A172 (cell line): Measurements from ENCODE around the gene CRYBB3. TPM values are rescaled to one million over a fixed set of nuclear protein-coding genes. Genes with fewer than 3 reads are reported as not detected.
"Not testable (repeated sequence)": the region's sequence is repeated elsewhere in the genome, so short reads cannot be mapped to it uniquely, and the experiment has no call there.

Experiments used
- DNase-seq: peaks from one replicate; pipeline ENCODE4 v3.0.0-alpha.2; 2015; ENCODE audit warnings: low spot score
- total RNA-seq: library from RNA; depleted of rRNA; stranded (reverse); fragments of >200 nt; shearing (Covaris generic); gene quantifications from 2 replicates; pipeline ENCODE4 v1.2.3, GENCODE V29; 2014

CRYBB3 gene
- total RNA-seq, 1 experiment from 2014 or later: not detected

DNA sequence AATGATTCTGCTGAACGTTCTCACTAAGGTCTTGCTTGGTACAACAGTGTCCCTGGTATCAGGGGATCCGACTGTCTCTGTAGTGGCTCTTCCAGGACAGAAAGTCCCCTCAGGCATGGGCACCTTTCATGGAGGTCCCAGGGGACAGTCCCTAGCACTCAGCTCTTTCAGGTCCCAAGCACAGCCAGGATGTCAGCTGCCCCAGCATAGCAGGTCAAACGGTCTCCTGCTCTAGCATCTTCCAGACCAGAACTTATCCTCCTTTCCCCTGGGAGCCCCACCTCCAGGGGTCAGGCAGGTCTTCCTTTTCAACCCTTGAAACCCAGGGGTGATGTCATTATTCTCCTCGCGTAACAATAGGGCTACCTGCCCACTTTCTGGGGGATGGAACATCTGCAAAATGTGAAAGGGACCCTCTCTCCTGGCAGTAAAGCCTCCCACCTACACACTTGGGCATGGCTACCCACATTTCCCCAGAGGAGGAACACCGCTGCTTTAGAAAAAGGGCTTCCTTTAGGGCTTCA, 24.7 kb upstream of the CRYBB3 start:
- DNase-seq: no peak

- no peak for DNase-seq
These were observed 23.5 kb upstream of the CRYBB3 start for GRCh38 chr22:25176175-25176574.

GRCh38 chr22:25176799-25177198, 22.9 kb upstream of the CRYBB3 start:
- no peak for DNase-seq

DNA sequence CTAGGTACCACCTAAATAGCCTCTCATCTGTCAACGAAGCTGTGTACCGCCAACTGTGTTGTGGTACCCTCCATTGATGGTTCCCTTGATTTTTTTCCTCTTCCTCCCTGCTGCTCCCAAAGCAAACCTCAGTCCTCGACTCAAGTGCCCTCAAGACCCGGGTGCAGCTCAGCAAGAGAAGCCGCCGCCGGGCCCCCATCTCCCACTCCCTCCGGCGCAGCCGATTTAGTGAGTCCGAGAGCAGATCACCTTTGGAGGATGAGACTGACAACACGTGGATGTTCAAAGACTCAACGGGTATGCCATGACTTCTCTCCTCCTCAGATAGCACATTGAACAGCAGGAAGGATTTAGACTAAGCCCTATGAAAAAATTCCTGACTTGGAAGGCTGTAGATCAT, 22.4 kb upstream of the CRYBB3 start:
- DNase-seq: no peak

DNA sequence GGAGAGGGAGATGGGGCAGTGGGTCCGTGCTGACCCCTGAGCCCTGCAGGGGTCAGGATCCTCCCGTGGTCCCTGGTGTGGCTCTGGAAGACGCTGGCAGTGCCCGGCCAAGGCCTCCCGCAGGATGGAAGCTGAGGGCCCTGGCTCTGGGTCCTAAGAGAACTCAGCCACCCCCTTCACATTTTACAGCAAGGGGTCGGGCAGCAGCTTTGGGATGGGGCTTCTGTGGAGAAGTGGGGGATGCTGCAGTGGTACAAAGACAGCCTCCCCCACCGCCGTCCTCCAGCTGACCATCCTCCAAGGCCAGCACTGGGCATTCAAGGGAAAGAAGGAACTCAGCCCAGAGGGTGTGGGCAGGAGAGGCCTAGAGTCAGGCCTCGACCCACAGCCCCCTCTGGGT, 21.8 kb upstream of the CRYBB3 start:
- no peak for DNase-seq

DNA sequence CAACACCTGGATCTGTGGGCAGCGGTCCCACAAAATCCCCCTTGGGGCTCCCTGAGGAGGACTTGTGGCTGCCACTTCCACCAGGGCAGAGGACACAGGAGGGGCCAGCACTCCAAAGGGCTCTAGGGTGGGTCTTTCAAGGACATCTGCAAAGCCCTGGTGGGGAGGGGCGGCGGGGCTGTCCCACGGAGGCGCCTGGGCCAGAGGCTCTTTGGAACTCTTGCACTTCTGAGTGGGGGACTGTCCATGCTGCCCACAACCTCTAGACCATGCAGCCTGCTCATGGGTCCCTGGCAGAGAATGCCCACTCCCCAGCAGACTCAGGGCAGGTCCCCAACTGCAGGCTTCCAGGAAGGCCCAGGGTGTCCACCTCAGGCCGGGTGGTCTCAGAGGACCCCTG, 21.3 kb upstream of the CRYBB3 start:
- DNase-seq: not testable (repeated sequence)

- DNase-seq: not testable (repeated sequence)
These were observed 20.6 kb upstream of the CRYBB3 start for GRCh38 chr22:25178869-25179631.

GRCh38 chr22:25182131-25183110, 17.2 kb upstream of the CRYBB3 start:
- DNase-seq: no peak

- no peak for DNase-seq
These were observed 15.6 kb upstream of the CRYBB3 start for GRCh38 chr22:25183949-25184619.

GRCh38 chr22:25186140-25186539, 13.5 kb upstream of the CRYBB3 start:
- no peak for DNase-seq

- no peak for DNase-seq
These were observed 12.2 kb upstream of the CRYBB3 start for GRCh38 chr22:25187469-25187868.

DNA sequence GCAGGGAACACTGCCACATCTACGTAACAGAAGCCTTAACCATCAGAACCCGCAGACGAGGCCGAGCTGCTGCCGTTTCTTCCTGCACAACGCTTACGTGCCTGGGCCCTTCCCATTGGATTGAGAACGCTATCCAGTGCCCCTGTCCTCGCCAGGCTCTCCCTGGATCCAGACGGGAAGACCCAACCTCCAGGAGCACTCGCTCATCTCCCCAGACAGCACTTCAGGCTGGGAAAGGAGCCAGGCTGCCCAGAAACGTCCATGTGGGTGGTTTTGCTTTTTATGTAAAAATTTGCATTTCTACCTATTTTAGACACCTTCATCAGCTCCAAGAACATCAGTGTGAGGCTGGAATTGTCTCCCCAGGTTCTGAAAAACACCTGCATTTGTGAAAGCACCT, 7.3 kb upstream of the CRYBB3 start:
- no peak for DNase-seq

DNA sequence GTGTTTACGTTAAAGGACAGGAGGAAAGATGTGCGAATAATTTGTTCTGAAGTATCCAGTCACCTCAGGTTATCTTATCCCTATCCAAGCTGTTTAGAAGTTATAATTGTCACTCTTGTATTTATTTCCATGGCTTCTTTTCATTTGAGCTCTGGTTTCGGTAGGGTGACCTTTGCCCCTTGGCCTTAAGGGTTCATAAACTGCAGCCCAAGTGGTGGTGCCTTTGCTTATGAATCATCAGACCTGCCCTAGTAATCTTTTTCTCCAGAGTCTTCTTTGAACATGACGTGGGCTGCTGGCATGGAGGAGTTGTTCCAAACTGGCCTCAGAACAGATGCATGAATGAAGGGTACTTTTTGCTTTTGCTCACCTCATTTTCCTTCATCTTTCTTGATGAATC, 6.5 kb upstream of the CRYBB3 start:
- DNase-seq: no peak

DNA sequence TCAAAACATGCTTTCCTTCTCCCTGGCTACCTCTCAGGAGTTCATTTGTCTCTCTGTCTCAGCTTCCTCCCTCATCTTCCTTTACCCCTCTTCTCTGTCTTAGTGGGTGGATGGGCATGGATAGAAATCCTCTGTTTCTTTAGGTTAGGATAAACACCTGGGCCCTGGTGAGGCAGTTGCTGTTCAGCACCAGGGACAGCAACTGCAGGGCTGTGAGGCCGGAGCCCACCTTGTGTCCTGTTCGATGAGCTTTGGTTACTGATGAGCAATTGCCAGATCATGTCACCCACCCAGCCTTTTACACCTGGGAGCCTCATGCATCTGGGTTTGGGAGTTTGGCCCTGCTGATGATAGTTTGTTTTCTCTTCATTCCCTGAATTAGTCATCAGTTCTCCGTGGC, 6.1 kb upstream of the CRYBB3 start:
- DNase-seq: no peak

GRCh38 chr22:25196326-25196725, 3.3 kb upstream of the CRYBB3 start:
- no peak for DNase-seq

- DNase-seq: no peak
These were observed 2.3 kb upstream of the CRYBB3 start for GRCh38 chr22:25197340-25197739.

DNA sequence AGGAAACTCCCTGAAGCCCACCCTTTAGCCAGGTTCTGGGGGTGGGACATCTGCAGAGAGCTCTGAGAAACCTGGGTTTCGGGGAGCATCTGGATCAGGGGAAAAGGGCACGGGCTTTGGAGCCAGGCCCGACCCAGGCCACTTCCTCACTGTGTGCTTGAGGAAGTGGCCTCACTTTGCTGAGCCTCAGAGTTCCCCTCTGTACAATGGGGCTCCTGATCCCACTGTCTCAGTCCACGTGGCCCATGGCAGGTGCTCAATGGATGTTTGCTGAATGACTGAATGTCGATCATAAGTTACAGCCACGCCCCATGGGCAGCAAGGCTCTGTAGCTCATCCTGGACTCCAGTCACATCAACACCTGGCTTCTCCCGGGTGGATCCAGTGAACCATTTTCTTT, 1.3 kb downstream of the CRYBB3 start:
- no peak for DNase-seq

GRCh38 chr22:25201557-25202273, 2.1 kb downstream of the CRYBB3 start:
- no peak for DNase-seq

DNA sequence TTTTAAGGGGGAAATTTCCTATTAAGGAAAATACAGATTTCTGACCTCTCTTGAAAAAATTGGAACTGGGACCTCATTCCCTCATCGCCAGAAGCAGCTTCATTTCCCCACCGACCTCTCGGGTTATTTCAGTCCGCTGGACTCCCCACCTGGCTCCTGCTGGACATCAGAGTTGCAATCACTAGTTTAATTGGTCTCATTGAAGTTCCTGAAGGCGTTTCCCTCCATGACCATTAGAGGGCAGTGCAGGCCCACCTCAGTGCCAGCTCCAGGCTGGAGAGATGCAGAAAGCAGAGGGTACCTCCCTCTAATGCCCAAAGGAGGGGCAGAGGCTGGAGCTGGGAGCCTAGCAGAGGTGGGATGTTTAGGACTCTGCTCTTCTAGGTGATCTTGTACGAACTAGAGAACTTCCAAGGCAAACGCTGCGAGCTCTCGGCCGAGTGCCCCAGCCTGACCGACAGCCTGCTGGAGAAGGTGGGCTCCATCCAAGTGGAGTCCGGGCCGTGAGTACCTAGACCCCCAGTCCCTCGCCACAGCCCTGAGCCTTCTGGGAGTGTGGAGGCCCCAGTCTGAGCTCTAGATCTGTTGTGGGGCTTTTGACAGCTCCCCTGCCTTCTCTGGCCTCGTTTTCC, 2.7 kb downstream of the CRYBB3 start:
- peak; percentile 38 for DNase-seq

DNA sequence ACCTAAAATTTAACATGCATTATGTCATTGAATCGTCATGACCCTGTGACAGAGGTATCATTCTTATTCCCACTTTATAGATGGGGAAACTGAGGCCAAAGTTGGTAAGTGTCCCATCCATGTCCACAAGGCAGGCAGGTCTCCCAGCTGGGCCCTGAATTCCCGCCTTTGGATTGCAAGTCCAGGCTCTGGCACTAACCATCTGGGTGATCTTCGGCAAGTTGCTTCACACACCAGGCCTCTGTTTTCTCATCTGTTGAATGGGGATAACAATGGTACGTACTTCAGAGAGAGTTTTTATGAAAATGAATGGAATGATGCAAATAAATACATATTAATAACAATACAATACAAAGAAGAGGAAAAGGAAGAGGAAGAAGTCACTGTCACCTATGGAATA, 3.4 kb downstream of the CRYBB3 start:
- no peak for DNase-seq

- not testable (repeated sequence) for DNase-seq
These were observed 4.9 kb downstream of the CRYBB3 start for GRCh38 chr22:25204547-25204946.
